CD4-positive, alpha-beta T cell treated with Interleukin-17A for 1 hour (primary cell): ENCODE measurements around the gene DIS3L2.
"Not testable (repeated sequence)": the region's sequence is repeated elsewhere in the genome, so short reads cannot be mapped to it uniquely, and the experiment has no call there.

Experiments used
- DNase-seq: peaks from one replicate; pipeline ENCODE4 v3.0.0-alpha.2; 2020

DIS3L2 gene

DNA sequence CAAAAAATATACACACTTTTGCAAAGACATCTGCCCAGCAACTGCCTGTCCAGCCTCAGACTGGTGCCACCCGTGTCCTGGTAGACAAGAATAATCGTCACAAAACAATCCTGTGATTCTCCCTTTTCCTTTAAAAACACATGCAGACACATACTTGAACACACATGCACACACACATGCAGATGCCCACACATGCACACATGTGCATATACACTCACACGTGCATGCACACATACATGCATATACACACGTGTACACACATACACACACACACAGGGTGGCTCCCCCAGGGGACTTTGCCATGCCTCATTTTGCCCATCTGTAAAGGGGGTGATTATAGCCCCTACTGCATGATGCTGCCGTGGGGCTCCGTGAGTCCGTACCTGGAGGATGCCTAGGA is 392.1 kb downstream of the DIS3L2 start:
- DNase-seq: no peak

GRCh38 chr2:232354069-232354468 is 392.6 kb downstream of the DIS3L2 start:
- no peak for DNase-seq

- no peak for DNase-seq
These were observed 400.1 kb downstream of the DIS3L2 start for GRCh38 chr2:232361646-232362045.

GRCh38 chr2:232362174-232362900 is 400.8 kb downstream of the DIS3L2 start:
- no peak for DNase-seq

GRCh38 chr2:232363064-232363783 is 401.7 kb downstream of the DIS3L2 start:
- not testable (repeated sequence) for DNase-seq

DNA sequence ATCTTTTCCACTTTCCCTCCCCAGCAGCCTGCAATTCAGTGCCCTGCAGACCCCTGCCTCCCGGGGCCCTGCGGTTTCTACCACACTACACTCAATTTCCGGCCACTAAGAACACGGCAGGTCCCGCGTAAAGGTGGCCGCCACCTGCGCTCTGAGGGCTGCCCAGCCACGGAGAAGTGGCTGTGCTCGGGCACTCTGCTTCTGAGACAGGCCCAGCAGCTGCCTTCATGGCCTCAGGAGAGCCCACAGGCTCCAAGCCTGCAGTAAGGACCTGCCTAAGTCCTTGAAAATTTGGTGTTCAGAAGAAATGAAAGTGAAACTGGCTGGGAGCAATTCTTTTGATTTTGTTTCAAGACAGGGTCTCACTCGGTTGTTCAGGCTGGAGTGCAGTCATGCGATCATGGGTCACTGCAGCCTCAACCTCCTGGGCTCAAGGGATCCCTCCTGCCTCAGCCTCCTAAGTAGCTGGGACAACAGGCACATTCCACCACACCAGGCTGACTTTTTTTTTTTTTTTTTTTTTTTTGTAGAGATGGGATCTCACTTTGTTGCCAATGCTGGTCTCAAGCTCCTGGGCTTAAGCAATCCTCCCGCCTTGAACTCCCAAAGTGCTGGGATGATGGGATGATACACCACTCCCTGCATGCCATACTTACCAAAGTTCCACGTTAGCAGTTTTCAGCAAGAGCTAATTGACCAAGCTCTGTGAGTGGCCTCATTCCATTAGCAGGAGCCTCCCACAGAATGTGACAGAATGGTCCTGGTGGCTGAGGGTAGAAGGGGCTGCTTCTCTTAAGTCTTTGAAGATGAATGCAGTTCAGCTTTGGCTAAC is 402.5 kb downstream of the DIS3L2 start:
- peak; percentile 29 for DNase-seq

DNA sequence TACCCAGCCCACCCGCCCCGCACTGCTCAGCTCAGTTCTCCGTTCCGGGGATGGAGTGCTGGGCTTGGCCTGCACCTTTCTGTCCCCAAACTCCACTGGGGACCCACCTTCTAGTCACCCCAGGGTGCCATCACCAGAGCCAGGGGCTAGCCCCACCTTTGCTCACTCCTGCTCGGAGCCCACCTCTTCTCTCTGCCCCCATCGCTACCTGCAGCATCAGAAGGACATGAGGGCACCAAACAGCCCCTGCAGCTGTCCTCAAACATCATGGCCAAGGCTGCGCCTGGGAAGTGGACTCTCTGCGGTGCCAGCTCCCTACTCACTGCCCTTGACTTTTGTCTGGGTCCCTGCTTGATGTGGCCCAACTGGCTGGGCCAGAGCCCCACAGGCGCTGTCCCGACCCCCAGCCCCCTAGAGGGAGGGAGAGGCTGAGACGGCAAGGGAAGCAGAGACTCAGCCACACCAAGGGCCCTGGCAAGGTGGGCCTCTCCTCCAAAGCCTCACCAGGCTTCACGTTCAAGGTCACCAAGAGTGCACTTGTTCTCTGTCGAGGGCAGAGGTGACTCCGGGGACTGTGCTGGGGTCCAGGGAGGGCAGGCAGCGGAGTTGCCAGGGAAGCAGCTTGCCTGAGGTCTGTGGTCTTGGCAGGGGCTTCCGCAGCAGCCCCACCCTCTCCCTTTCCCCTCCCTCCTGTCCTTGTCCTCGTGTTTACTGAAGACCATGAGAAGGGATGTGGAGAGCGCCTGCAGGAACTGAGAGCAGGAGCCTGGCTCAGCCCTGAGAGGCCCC is 403.5 kb downstream of the DIS3L2 start:
- DNase-seq: not testable (repeated sequence)

GRCh38 chr2:232365621-232366321 is 404.3 kb downstream of the DIS3L2 start:
- DNase-seq: peak; percentile 10

GRCh38 chr2:232366461-232366860 is 404.9 kb downstream of the DIS3L2 start:
- DNase-seq: not testable (repeated sequence)

- no peak for DNase-seq
These were observed 405.5 kb downstream of the DIS3L2 start for GRCh38 chr2:232367016-232367415.

DNA sequence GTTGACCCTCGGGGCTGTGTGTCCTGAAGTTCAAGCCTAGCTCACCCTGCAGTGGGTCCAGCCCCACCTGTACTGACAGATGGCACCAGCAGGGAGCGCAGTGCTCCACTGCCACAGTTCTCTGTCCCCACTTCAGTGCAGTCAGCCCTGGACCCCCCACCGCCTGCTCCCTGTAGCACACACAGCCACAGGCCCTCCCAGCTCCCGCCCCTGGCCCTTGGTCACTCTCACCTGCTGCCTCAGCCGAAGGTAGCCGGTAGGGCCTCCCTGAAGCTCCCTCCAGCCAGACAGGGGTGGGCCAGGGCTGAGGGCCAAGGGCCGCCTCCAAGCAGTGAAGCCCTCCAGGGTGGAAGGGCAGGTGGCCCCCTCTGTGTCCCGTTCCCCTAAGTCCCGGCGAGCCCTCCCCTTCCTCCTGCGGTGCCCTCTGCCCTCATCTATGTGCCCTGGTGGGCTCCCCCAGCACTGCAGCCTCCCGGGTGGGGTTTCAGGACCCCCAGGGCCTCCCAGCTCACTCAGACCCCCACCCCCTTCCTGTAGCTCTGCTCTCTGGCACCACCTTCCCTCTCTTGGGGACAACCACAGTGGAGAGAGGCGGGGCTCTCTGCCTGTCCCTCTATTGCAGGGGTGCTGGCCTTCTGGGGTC is 406.2 kb downstream of the DIS3L2 start:
- no peak for DNase-seq

GRCh38 chr2:232368311-232368731 is 406.8 kb downstream of the DIS3L2 start:
- DNase-seq: no peak

GRCh38 chr2:232369126-232369951 is 407.8 kb downstream of the DIS3L2 start:
- DNase-seq: no peak

- not testable (repeated sequence) for DNase-seq
These were observed 408.5 kb downstream of the DIS3L2 start for GRCh38 chr2:232370007-232370406.

- no peak for DNase-seq
These were observed 411.0 kb downstream of the DIS3L2 start for GRCh38 chr2:232372231-232373208.

- DNase-seq: no peak
These were observed 412.8 kb downstream of the DIS3L2 start for GRCh38 chr2:232374356-232374755.

DNA sequence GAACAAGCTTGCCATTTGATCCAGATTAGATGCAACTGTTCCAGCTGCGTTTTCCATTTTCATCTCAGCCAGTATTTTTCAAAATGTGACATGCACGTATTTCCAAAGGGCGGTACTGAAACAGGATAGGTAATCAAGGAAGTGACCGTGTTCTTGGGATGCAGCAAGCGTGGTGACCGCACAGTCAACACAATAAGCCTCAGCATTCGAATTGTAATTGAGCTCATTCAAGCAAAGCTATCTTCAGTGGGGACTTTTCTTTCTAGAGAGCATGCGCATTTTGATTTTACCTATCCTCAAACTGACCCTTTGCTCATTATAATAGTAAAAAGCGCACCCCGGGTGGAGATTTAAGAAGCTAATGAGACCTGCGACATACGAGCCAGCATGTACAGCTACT is 413.7 kb downstream of the DIS3L2 start:
- no peak for DNase-seq

- DNase-seq: no peak
These were observed 414.7 kb downstream of the DIS3L2 start for GRCh38 chr2:232376260-232376659.

- no peak for DNase-seq
These were observed 415.2 kb downstream of the DIS3L2 start for GRCh38 chr2:232376713-232377112.
